WTC11 (cell line): ENCODE data around the gene TSPAN18.

Source experiments
- ATF1 ChIP-seq: sonication (generic); formaldehyde crosslinking; IDR thresholded peaks from 2 replicates; pipeline ENCODE4 v1.8.1; 2023; ENCODE audit warnings: mild to moderate bottlenecking, moderate library complexity, missing genetic modification reagents
- JUN ChIP-seq: sonication (generic); formaldehyde crosslinking; IDR thresholded peaks from 2 replicates; pipeline ENCODE4 v1.8.0; 2023; ENCODE audit warnings: mild to moderate bottlenecking, missing genetic modification reagents
- MYBL2 ChIP-seq: sonication (generic); formaldehyde crosslinking; IDR thresholded peaks from 2 replicates; pipeline ENCODE4 v1.8.1; 2023; ENCODE audit warnings: mild to moderate bottlenecking, moderate library complexity, missing genetic modification reagents
- TF ChIP-seq, protein P1 (sequence below): fragments of 250-450 bp; sonication (Bioruptor Pico); conservative IDR thresholded peaks from 2 replicates; pipeline ENCODE4 v1.9.0; 2021; ENCODE audit warnings: mild to moderate bottlenecking
- TF ChIP-seq, protein P2 (sequence below): fragments of 250-450 bp; sonication (Bioruptor Pico); IDR thresholded peaks from 2 replicates; pipeline ENCODE4 v1.8.0; 2021; ENCODE audit warnings: mild to moderate bottlenecking

DNA sequence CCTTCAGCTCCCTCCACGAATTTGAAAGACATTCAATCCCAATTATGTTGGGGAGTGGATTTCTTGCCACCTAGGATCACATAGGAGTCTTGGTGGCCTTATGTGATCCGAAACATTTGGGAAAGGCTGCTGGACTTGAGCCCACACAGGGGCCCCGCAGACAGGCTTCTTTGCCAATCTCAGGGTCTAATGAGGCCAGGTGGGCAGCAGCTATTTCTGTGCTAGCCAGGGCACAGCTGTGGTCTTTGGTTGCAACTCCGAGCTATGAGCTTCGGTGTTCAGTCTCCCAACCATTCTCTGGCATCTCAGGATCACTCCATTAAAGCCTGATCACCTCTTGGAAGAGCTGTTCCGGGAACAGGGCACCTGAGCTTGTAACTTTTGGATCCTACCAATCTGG lies 139.5 kb downstream of the TSPAN18 start:
- TF ChIP-seq, protein P1, sequence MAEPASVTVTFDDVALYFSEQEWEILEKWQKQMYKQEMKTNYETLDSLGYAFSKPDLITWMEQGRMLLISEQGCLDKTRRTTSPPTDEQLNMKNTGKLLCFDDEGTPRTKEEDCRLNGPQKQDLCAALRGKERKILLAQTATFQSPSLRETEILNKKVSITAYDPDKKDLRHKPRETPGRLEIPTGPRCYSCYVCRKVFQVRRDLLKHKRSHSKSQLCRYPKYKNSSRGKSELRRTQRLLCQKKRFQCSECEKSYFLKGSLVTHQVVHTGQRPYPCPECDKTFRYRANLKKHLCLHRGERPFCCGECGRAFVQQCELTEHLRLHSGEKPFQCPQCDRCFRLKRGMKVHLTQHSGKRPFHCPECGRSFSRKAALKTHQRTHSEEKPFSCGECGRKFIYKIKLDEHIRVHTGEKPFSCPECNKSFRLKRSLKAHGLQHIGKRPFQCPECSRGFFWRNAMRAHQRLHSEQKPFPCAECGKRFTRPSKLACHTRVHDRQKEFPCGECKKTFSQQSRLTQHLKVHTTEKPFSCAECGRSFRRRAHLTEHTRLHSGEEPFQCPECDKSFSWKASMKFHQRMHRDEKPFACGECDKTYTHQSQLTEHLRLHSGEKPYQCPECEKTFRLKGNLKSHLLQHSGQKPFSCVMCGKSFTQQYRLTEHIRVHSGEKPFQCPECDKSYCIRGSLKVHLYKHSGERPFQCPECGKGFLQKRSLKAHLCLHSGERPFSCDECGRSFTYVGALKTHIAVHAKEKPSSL, result no peak
- TF ChIP-seq JUN (CRISPR knock-in tag) (no peak), ATF1 (CRISPR knock-in tag) (no peak), MYBL2 (CRISPR knock-in tag) (no peak)
- TF ChIP-seq, protein P2, sequence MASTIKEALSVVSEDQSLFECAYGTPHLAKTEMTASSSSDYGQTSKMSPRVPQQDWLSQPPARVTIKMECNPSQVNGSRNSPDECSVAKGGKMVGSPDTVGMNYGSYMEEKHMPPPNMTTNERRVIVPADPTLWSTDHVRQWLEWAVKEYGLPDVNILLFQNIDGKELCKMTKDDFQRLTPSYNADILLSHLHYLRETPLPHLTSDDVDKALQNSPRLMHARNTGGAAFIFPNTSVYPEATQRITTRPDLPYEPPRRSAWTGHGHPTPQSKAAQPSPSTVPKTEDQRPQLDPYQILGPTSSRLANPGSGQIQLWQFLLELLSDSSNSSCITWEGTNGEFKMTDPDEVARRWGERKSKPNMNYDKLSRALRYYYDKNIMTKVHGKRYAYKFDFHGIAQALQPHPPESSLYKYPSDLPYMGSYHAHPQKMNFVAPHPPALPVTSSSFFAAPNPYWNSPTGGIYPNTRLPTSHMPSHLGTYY, result no peak
